ENCODE results near the gene CDK10.

CDK10 gene

DNA sequence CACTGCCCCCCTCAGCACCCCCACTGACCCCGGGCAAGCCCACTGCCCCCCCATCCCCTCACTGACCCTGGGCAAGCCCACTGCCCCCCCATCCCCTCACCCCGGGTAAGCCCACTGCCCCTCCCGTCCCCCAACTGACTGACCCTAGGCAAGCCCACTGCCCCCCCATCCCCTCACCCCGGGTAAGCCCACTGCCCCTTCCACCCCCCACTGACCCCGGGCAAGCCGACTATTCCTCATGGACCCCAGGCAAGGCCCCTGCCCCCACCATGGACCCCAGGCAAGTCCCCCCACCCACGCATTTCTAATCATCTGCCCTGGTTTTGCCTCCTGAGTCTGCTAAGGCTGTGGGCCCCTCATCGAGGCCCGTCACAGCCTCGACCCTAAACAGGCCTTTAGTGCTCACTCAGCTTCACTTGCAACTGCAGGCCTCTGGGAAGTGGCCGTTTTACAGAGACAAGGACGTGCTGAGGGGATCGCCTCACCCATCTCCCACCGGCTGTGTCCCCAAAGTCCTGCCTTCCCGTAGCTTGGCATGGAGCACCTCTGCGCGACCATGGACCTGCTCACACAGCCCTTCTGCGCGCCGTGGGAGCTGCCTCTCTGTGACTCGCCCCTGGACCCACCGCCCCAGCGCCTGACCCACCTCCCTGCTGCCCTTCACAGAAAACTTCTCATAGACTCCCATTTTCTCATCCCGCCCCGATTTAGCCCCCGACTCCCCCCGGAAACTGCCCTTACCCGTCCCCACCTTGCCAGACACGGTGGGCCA is 30.6 kb downstream of the CDK10 start:
- FAIRE-seq, result no peak

GRCh38 chr16:89717688-89718505 is 31.4 kb downstream of the CDK10 start:
- no peak for FAIRE-seq

DNA sequence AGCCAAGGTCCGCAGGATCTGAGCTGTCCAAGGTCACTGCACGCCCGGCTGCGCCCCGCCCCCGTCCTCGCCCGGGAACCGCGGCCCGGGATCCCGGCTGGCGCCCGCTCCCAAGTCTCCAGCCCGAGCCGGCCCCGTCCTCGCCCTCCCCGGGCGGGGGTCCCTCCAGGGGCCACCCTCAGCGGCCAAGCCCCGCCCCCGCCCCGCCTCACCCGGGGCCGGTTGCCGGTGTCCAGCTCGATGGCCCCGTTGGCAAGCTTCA is 34.0 kb downstream of the CDK10 start:
- no peak for FAIRE-seq

DNA sequence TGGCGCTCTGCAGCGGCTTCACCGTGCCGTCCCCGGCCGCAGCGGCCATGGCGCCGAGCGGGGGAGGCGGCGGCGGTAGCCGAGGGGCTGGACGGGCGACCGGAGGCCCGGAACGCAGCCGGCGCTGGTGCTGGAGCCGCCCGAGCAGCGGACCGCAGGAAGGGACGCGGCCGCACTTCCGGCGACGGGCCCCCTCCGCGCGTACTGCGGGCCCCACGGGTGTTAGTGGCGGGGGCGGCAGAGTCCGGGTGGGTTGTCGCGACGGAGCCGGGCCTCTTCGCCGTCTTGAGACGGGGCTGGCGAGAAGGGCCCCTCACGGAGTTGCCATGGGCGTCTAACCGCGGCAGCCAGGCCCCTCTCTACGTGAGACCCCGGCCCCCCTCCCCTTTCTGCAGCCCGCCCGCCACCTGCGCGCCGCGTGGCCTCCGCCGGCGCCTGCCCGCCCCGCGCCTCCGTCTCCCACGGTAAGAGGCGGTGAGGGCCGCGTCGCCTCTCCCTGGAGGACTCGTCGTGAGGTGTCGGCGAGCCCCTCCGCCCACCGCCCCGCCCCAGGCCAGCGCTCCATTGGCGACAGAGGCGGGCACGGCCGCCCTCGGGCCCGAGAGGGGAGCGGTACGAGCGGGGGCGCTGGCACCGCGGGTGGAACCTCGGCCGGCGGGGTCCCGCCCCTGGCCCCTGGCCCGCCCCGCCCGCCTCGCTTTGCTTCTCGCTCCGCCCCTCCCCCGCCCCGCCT is 34.5 kb downstream of the CDK10 start, which contains the start of the genes VPS9D1 and ZNF276:
TSS of gene VPS9D1 (minus strand) at position 86 of the 733 bp plus-strand sequence. CDS start at position 49, 37 bp downstream.
TSS of gene ZNF276 (plus strand) at position 725 of the 733 bp plus-strand sequence. CDS start 104 bp downstream, outside the sequence.
- no peak for FAIRE-seq

- no peak for FAIRE-seq
These were observed 35.3 kb downstream of the CDK10 start for GRCh38 chr16:89721546-89722391.

GRCh38 chr16:89722392-89723278 is 36.1 kb downstream of the CDK10 start:
- no peak for FAIRE-seq

DNA sequence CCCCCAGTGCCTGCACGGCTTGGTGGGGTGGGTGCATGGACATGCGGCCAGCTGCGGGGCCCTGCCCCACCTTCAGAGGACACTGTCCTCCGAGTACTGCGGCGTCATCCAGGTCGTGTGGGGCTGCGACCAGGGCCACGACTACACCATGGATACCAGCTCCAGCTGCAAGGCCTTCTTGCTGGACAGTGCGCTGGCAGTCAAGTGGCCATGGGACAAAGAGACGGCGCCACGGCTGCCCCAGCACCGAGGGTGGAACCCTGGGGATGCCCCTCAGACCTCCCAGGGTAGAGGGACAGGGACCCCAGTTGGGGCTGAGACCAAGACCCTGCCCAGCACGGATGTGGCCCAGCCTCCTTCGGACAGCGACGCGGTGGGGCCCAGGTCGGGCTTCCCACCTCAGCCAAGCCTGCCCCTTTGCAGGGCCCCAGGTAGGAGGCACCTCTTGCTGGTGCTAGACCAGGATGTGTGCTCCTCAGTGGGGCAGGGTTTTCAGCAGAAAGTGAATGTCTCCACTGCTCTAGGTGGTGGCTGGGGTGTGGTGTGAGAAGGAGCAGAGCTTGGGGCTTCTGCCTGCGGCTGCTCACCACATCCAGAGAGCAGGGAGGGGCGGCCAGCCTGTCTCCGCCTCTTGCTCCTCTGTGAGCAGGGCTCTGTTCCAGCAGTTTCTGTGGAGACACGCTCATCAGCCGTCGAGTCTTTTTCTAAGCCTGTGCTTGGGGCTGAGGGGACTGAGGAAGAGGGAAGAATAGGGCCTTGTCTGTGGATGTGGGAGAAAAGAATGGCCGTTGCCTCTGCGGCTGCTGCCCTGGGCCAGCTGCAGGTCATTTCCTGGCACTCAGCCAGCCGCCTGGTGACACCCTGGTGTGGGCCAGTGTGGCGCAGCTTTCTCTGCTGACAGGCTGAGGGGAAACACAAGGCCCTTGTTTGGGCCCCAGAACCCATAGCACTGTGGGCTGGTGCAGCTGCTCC is 37.1 kb downstream of the CDK10 start:
- no peak for FAIRE-seq

- no peak for FAIRE-seq
These were observed 41.1 kb downstream of the CDK10 start for GRCh38 chr16:89727406-89728120.

GRCh38 chr16:89729293-89729692 is 42.8 kb downstream of the CDK10 start:
- FAIRE-seq, result no peak

- no peak for FAIRE-seq
These were observed 43.5 kb downstream of the CDK10 start for GRCh38 chr16:89729863-89730593.

GRCh38 chr16:89730610-89731234 is 44.2 kb downstream of the CDK10 start:
- FAIRE-seq, result no peak

- FAIRE-seq, result no peak
These were observed 45.8 kb downstream of the CDK10 start for GRCh38 chr16:89732142-89732917.

DNA sequence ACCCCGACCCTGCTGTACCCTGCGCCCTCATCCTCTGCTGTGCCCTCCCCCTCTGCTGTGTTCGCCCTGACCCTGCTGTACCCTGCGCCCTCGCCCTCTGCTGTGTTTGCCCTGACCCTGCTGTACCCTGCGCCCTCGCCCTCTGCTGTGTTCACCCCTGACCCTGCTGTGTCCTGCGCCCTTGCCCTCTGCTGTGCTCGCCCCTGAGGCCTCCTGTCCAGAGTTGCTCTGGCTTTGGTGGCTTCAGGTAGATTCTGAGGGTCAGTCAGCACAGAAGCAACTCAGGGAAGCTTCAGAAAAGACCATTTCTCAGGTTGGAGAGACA is 46.4 kb downstream of the CDK10 start:
- no peak for FAIRE-seq

DNA sequence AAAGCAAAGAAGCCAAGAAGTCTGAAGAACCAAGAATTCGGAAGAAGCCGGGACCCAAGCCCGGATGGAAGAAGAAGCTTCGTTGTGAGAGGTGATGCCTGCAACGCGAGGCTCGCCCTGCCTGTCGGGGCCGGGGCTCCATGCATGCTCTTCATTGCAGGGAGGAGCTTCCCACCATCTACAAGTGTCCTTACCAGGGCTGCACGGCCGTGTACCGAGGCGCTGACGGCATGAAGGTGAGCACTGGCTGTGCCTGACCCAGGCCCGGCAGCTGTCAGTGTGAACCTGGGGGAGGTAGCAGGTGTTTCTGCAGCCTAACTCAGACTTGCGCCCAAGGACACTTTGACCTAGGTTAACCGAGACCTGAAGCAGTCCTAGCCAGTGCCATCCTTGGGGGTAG is 46.8 kb downstream of the CDK10 start:
- no peak for FAIRE-seq

DNA sequence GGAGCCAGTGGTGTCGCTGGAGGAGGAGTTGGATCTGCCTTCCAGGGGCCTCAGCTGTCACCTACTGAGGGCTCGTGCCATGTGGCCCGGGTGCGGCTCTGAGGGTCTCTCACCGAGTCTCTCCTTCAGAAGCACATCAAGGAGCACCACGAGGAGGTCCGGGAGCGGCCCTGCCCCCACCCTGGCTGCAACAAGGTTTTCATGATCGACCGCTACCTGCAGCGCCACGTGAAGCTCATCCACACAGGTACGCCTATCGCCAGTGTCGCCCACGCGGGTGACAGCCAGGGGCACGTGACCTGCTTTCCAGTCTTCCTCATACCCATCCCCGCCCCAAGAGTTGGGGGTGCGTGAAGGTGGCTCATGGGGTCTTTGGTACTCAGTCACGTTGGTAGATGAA is 47.3 kb downstream of the CDK10 start:
- no peak for FAIRE-seq

DNA sequence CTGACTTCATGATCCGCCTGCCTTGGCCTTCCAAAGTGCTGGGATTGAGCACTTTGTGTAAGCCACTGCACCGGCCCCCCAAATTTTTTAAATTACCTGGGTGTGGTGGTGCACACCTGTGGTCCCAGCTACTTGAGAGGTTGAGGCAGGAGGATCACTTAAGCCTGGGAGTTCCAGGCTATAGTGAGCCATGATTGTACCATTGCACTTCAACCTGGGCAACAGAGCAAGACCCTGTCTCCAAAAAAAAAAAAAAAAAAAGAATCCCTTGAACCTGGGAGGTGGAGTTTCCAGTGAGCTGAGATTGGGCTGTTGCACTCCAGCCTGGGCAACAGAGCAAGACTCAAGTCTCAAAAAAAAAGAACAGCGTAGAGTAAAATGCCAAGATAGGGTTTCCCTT is 50.1 kb downstream of the CDK10 start:
- FAIRE-seq, result no peak

GRCh38 chr16:89737341-89738071 is 51.0 kb downstream of the CDK10 start:
- FAIRE-seq, result no peak
